Right ventricle myocardium superior (tissue), 1 donor: ENCODE results near the gene MARCHF9. TPM values are rescaled to one million over a fixed set of nuclear protein-coding genes. Genes with fewer than 3 reads are reported as not detected.
A peak's percentile ranks its signal among the peaks of the same experiment; 100 is the strongest.

ENCODE experiments used
- ATAC-seq: fragments of 200-7000 bp; cut with Tn5 transposase; one replicate; pipeline ENCODE4 v1.9.1; 2020; ENCODE audit warnings: mild to moderate bottlenecking; ENCODE audit not compliant: poor library complexity
- DNase-seq: peaks from one replicate; pipeline ENCODE4 v3.0.0-alpha.2; 2020
- intact Hi-C: fragments of 100-400 bp; cut with DNase I; formaldehyde crosslinking; loops from one replicate; pipeline ENCODE4 v1.11.2; 2022
- total RNA-seq: library from RNA; stranded (reverse); fragmentation: NEBNext Ultra II Directional; extraction: Animal tissue kit (Norgen Biotek cat#: 25700); gene quantifications from one replicate; pipeline ENCODE4 v1.2.1, GENCODE V29; 2021
- donor health status: DM: no; HTN: yes; CAD: no; lungs with severe emphysema.

Gene MARCHF9
- total RNA-seq, 1 donor from 2014 or later = 12.2 TPM

- intact Hi-C loops = no loop called here
- ATAC-seq (no peak), DNase-seq (no peak)
These were observed 31.9 kb upstream of the MARCHF9 start for GRCh38 chr12:57722716-57723629.

- ATAC-seq (no peak), DNase-seq (no peak)
- intact Hi-C loops = no loop called here
These were observed 31.3 kb upstream of the MARCHF9 start for GRCh38 chr12:57723630-57723962.

GRCh38 chr12:57724003-57724935 lies 30.6 kb upstream of the MARCHF9 start:
- no peak for DNase-seq
- intact Hi-C loops = no loop called here
- ATAC-seq = no peak

- intact Hi-C loops = no loop called here
- ATAC-seq (no peak), DNase-seq (no peak)
These were observed 29.8 kb upstream of the MARCHF9 start for GRCh38 chr12:57724936-57725740.

GRCh38 chr12:57725851-57726150 lies 29.1 kb upstream of the MARCHF9 start:
- DNase-seq = no peak
- intact Hi-C loops = no loop called here
- no peak for ATAC-seq

GRCh38 chr12:57726151-57726883 lies 28.6 kb upstream of the MARCHF9 start:
- intact Hi-C loops = no loop called here
- peak; percentile 85 for DNase-seq

GRCh38 chr12:57726884-57727757 lies 27.8 kb upstream of the MARCHF9 start:
- peak; percentile 74 for DNase-seq
- ATAC-seq = peak; percentile 59
- intact Hi-C loops = no loop called here

More at GRCh38 chr12:57726151-57726883, 28.6 kb upstream of the MARCHF9 start:
- peak; percentile 77 for ATAC-seq

GRCh38 chr12:57727758-57728395 lies 27.0 kb upstream of the MARCHF9 start:
- DNase-seq (peak; percentile 42), ATAC-seq (no peak)
- intact Hi-C loops = no loop called here

GRCh38 chr12:57729321-57729844 lies 25.5 kb upstream of the MARCHF9 start:
- intact Hi-C loops = no loop called here
- no peak for ATAC-seq

GRCh38 chr12:57730336-57731067 lies 24.4 kb upstream of the MARCHF9 start:
- intact Hi-C loops = no loop called here
- ATAC-seq (no peak), DNase-seq (no peak)

More at GRCh38 chr12:57729321-57729844, 25.5 kb upstream of the MARCHF9 start:
- DNase-seq = no peak

- ATAC-seq = no peak
- no peak for DNase-seq
- intact Hi-C loops = no loop called here
These were observed 23.4 kb upstream of the MARCHF9 start for GRCh38 chr12:57731411-57732080.

GRCh38 chr12:57732270-57732669 lies 22.6 kb upstream of the MARCHF9 start:
- DNase-seq (no peak), ATAC-seq (no peak)
- intact Hi-C loops = no loop called here

- DNase-seq = no peak
- intact Hi-C loops = no loop called here
- ATAC-seq = no peak
These were observed 21.9 kb upstream of the MARCHF9 start for GRCh38 chr12:57732726-57733593.

- intact Hi-C loops = no loop called here
These were observed 21.0 kb upstream of the MARCHF9 start for GRCh38 chr12:57733928-57734327.

GRCh38 chr12:57734591-57734990 lies 20.3 kb upstream of the MARCHF9 start:
- ATAC-seq = no peak
- DNase-seq = no peak
- intact Hi-C loops = no loop called here

More at GRCh38 chr12:57733928-57734327, 21.0 kb upstream of the MARCHF9 start:
- DNase-seq (no peak), ATAC-seq (no peak)
